SU-DHL-6 (cell line): ENCODE results near the gene LKAAEAR1.

Experiments used
- EZH2phosphoT487 ChIP-seq: fragments of 200-600 bp; sonication (generic), shearing (Covaris generic); conservative IDR thresholded peaks from 2 replicates; pipeline ENCODE4 v1.6.1; 2018; ENCODE audit warnings: mild to moderate bottlenecking, antibody characterized with exemption, low read length, moderate library complexity, mixed read lengths
- TF ChIP-seq, protein P1 (sequence below): fragments of 200-600 bp; sonication (generic); IDR thresholded peaks from one replicate; pipeline ENCODE4 v1.5.1; 2017; ENCODE audit warnings: antibody characterized with exemption, mild to moderate bottlenecking, low read length, moderate library complexity; ENCODE audit not compliant: insufficient read depth, poor library complexity, severe bottlenecking

- TF ChIP-seq, protein P1, sequence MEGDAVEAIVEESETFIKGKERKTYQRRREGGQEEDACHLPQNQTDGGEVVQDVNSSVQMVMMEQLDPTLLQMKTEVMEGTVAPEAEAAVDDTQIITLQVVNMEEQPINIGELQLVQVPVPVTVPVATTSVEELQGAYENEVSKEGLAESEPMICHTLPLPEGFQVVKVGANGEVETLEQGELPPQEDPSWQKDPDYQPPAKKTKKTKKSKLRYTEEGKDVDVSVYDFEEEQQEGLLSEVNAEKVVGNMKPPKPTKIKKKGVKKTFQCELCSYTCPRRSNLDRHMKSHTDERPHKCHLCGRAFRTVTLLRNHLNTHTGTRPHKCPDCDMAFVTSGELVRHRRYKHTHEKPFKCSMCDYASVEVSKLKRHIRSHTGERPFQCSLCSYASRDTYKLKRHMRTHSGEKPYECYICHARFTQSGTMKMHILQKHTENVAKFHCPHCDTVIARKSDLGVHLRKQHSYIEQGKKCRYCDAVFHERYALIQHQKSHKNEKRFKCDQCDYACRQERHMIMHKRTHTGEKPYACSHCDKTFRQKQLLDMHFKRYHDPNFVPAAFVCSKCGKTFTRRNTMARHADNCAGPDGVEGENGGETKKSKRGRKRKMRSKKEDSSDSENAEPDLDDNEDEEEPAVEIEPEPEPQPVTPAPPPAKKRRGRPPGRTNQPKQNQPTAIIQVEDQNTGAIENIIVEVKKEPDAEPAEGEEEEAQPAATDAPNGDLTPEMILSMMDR = no peak
- TF ChIP-seq EZH2phosphoT487 = no peak
These were observed 31.8 kb upstream of the LKAAEAR1 start for GRCh38 chr20:64116016-64116415.
